ENCODE results near the gene FAM234B.

FAM234B gene

GRCh38 chr12:13066014-13066413 lies 21.8 kb downstream of the FAM234B start:
- DNase-seq (ENCODE audit: low spot score), result no peak
- CTCF ChIA-PET, result no interaction called here
- POLR2A ChIA-PET (ENCODE audit: low non-redundant PET), result no interaction called here
- no peak for TF ChIP-seq CTCF (conservative IDR thresholded peaks at IDR 0.05; ENCODE audit: low read depth)
- no peak overlapping the region for H3K27ac ChIP-seq

- CTCF ChIA-PET, result no interaction called here
- no peak overlapping the region for H3K27ac ChIP-seq
- TF ChIP-seq CTCF (conservative IDR thresholded peaks at IDR 0.05; ENCODE audit: low read depth), result no peak
- DNase-seq (ENCODE audit: low spot score), result no peak
- POLR2A ChIA-PET (ENCODE audit: low non-redundant PET), result no interaction called here
Observed at GRCh38 chr12:13066459-13066858, 22.3 kb downstream of the FAM234B start.

GRCh38 chr12:13067322-13067721 lies 23.1 kb downstream of the FAM234B start:
- ChIA-PET CTCF (no interaction called here), POLR2A (ENCODE audit: low non-redundant PET) (no interaction called here)

GRCh38 chr12:13069380-13069779 lies 25.2 kb downstream of the FAM234B start:
- TF ChIP-seq CTCF (conservative IDR thresholded peaks at IDR 0.05; ENCODE audit: low read depth), result no peak
- H3K27ac ChIP-seq, result no peak overlapping the region
- CTCF ChIA-PET, result no interaction called here
- POLR2A ChIA-PET (ENCODE audit: low non-redundant PET), result no interaction called here
- DNase-seq (ENCODE audit: low spot score), result no peak

More at GRCh38 chr12:13067322-13067721, 23.1 kb downstream of the FAM234B start:
- no peak overlapping the region for H3K27ac ChIP-seq
- no peak for TF ChIP-seq CTCF (conservative IDR thresholded peaks at IDR 0.05; ENCODE audit: low read depth)
- DNase-seq (ENCODE audit: low spot score), result no peak

- ChIA-PET CTCF (no interaction called here), POLR2A (ENCODE audit: low non-redundant PET) (no interaction called here)
- H3K27ac ChIP-seq, result peak overlapping the region; percentile 79
- TF ChIP-seq CTCF (conservative IDR thresholded peaks at IDR 0.05; ENCODE audit: low read depth), result no peak
- DNase-seq (ENCODE audit: low spot score), result peak; percentile 58
Observed at GRCh38 chr12:13071305-13072280, 27.4 kb downstream of the FAM234B start.

- ChIA-PET POLR2A (ENCODE audit: low non-redundant PET) (no interaction called here), CTCF (interaction anchor here (0.6 kb wide), 1 partner anchor 160 kb away, joined by 4 read pairs; no protein-coding TSS in a partner anchor)
- DNase-seq (ENCODE audit: low spot score), result no peak
- no peak overlapping the region for H3K27ac ChIP-seq
- no peak for TF ChIP-seq CTCF (conservative IDR thresholded peaks at IDR 0.05; ENCODE audit: low read depth)
Observed at GRCh38 chr12:13073173-13073572, 29.0 kb downstream of the FAM234B start.

Measured in RWPE1 (cell line).